Upper lobe of left lung (tissue), 6 donors: Measurements from ENCODE around the gene ZNF593OS. TPM values are rescaled to one million over a fixed set of nuclear protein-coding genes. Genes with fewer than 3 reads are reported as not detected.

ENCODE experiments used
- ATAC-seq, 2 donors: fragments of 200-7000 bp; cut with Tn5 transposase; one replicate each; pipeline ENCODE4 v1.9.1; 2022; ENCODE audit warnings: mild to moderate bottlenecking in 2 of 2, moderate library complexity in 2 of 2; ENCODE audit not compliant: low FRiP score in 2 of 2
- DNase-seq, 2 donors: peaks; one replicate each; pipeline ENCODE4 v3.0.0-alpha.2; 2019 to 2020
- H3K27ac ChIP-seq, 4 donors: fragments of 200-600 bp; sonication (generic); one replicate each; pipeline ENCODE4 v1.5.1; 2016 to 2019
- H3K27me3 ChIP-seq, 4 donors: fragments of 200-600 bp; sonication (generic); one replicate each; pipeline ENCODE4 v1.5.1; 2017 to 2019
- H3K36me3 ChIP-seq, 4 donors: fragments of 200-600 bp; sonication (generic); one replicate each; pipeline ENCODE4 v1.5.1; 2016 to 2019
- H3K4me1 ChIP-seq, 4 donors: fragments of 200-600 bp; sonication (generic); one replicate each; pipeline ENCODE4 v1.5.1; 2018 to 2019
- H3K4me3 ChIP-seq, 4 donors: fragments of 200-600 bp; sonication (generic); one replicate each; pipeline ENCODE4 v1.5.1; 2017 to 2019; ENCODE audit warnings: mild to moderate bottlenecking in 2 of 4, moderate library complexity in 1 of 4
- H3K9me3 ChIP-seq, 4 donors: fragments of 200-600 bp; sonication (generic); one replicate each; pipeline ENCODE4 v1.5.1; 2018 to 2019
- CTCF ChIP-seq, 6 experiments: fragments of 450-650 bp in 4 of 6; fragments of 200-600 bp in 2 of 6; sonication (generic) in 2 of 6; IDR thresholded peaks; one replicate each; pipeline ENCODE4 v1.5.1; 2016 to 2019; ENCODE audit warnings: antibody characterized with exemption in 6 of 6
- EP300 ChIP-seq, 4 donors: sonication (generic); formaldehyde crosslinking; IDR thresholded peaks; one replicate each; pipeline ENCODE4 v1.5.1; 2017; ENCODE audit warnings: antibody characterized with exemption in 4 of 4, control low read depth in 2 of 4
- POLR2A ChIP-seq, 4 donors: fragments of 450-650 bp; IDR thresholded peaks; one replicate each; pipeline ENCODE4 v1.5.1; 2016 to 2017; ENCODE audit warnings: antibody characterized with exemption in 4 of 4, mild to moderate bottlenecking in 2 of 4
- POLR2AphosphoS5 ChIP-seq, 2 donors: sonication (generic); formaldehyde crosslinking; IDR thresholded peaks; one replicate each; pipeline ENCODE4 v1.5.1; 2017; ENCODE audit warnings: antibody characterized with exemption in 2 of 2
- WGBS, 2 donors: methylation state at CpG; one replicate each; pipeline ENCODE4 v1.1.5; 2017 to 2018; 5-methylcytosine and 5-hydroxymethylcytosine counted together
- total RNA-seq, 6 donors: library from RNA; depleted of rRNA in 4 of 6; stranded (reverse); fragments of >200 nt in 4 of 6; gene quantifications; one replicate each; pipeline versions ENCODE4 v1.1.0 to v1.2.1, GENCODE V29; 2016 to 2021
- donor health status: DM: no; HTN: no; CAD: no; lungs with moderate emphysema.
- donor health status: DM: no; HTN: yes; CAD: no; lungs with severe emphysema.

ZNF593OS gene
- not detected for total RNA-seq

GRCh38 chr1:26171084-26172072 lies at the start of gene ZNF593OS:
Gene ZNF593OS (minus strand): TSS chr1:26171832. CDS start chr1:26171661, 171 bp downstream.
- H3K4me1 ChIP-seq, result peaks cover 9 to 17% (median 13%) of the 10 kb centered on the region in 4 donors
- peaks cover 0 to 7% (median 0%) of the 10 kb centered on the region in 4 donors for H3K36me3 ChIP-seq
- no peaks in the 10 kb centered on the region for H3K27me3 ChIP-seq
- no peak for DNase-seq
- H3K27ac ChIP-seq, result peak within 1 kb of the TSS in 1 of 4 donors; percentile 89
- no peak for ATAC-seq
- peak within 1 kb of the TSS in 3 of 4 donors; percentile 73 to 96 (median 73) for H3K4me3 ChIP-seq
- WGBS, 2 donors, result 88 to 93% methylated on average over 31 to 34 of the region's 34 CpGs
- no peak for TF ChIP-seq POLR2AphosphoS5 (IDR thresholded peaks at IDR 0.05)
- TF ChIP-seq POLR2A (IDR thresholded peaks at IDR 0.05), result no peak
- TF ChIP-seq EP300 (IDR thresholded peaks at IDR 0.05), result no peak
- no peaks in the 10 kb centered on the region for H3K9me3 ChIP-seq

- H3K4me1 ChIP-seq, result peaks cover 9 to 13% (median 12%) of the 10 kb centered on the region in 4 donors
- WGBS, 2 donors, result 90 to 100% methylated on average over 2 of the region's 2 CpGs
- H3K4me3 ChIP-seq, result no peak overlapping the region
- no peak overlapping the region for H3K27ac ChIP-seq
- no peaks in the 10 kb centered on the region for H3K36me3 ChIP-seq
- ATAC-seq (no peak), DNase-seq (no peak)
- H3K9me3 ChIP-seq, result no peaks in the 10 kb centered on the region
- H3K27me3 ChIP-seq, result peaks cover 0 to under 1% (median 0%) of the 10 kb centered on the region in 4 donors
- TF ChIP-seq POLR2A (IDR thresholded peaks at IDR 0.05) (no peak), EP300 (IDR thresholded peaks at IDR 0.05) (no peak), POLR2AphosphoS5 (IDR thresholded peaks at IDR 0.05) (no peak), CTCF (IDR thresholded peaks at IDR 0.05) (no peak)
Observed at GRCh38 chr1:26221094-26221493, 49.5 kb upstream of the ZNF593OS start.

- no peak overlapping the region for H3K27ac ChIP-seq
- DNase-seq (peak in 1 of 2 donors; percentile 46), ATAC-seq (no peak)
- 70 to 74% methylated on average over 19 to 24 of the region's 27 CpGs for WGBS, 2 donors
- H3K4me1 ChIP-seq, result peaks cover 3 to 6% (median 6%) of the 10 kb centered on the region in 4 donors
- no peaks in the 10 kb centered on the region for H3K9me3 ChIP-seq
- no peak overlapping the region for H3K4me3 ChIP-seq
- no peaks in the 10 kb centered on the region for H3K27me3 ChIP-seq
- no peaks in the 10 kb centered on the region for H3K36me3 ChIP-seq
- no peak for TF ChIP-seq POLR2AphosphoS5 (IDR thresholded peaks at IDR 0.05)
Observed at GRCh38 chr1:26220199-26220912, 48.7 kb upstream of the ZNF593OS start.

- H3K4me3 ChIP-seq, result no peak overlapping the region
- no peaks in the 10 kb centered on the region for H3K4me1 ChIP-seq
- no peaks in the 10 kb centered on the region for H3K9me3 ChIP-seq
- DNase-seq (peak in 1 of 2 donors; percentile 44), ATAC-seq (no peak)
- H3K27ac ChIP-seq, result no peak overlapping the region
- H3K27me3 ChIP-seq, result no peaks in the 10 kb centered on the region
- 69 to 70% methylated on average over 11 of the region's 11 CpGs for WGBS, 2 donors
- TF ChIP-seq CTCF (IDR thresholded peaks at IDR 0.05) (no peak), POLR2AphosphoS5 (IDR thresholded peaks at IDR 0.05) (no peak), EP300 (IDR thresholded peaks at IDR 0.05) (no peak), POLR2A (IDR thresholded peaks at IDR 0.05) (no peak)
- no peaks in the 10 kb centered on the region for H3K36me3 ChIP-seq
Observed at GRCh38 chr1:26218906-26219494, 47.4 kb upstream of the ZNF593OS start.

GRCh38 chr1:26215246-26215645 lies 43.6 kb upstream of the ZNF593OS start:
- DNase-seq (no peak), ATAC-seq (no peak)
- Histone ChIP-seq H3K27ac (no peak overlapping the region), H3K36me3 (no peaks in the 10 kb centered on the region), H3K4me1 (no peaks in the 10 kb centered on the region), H3K4me3 (no peak overlapping the region), H3K27me3 (no peaks in the 10 kb centered on the region), H3K9me3 (no peaks in the 10 kb centered on the region)
- 32 to 60% methylated on average over 2 to 3 of the region's 3 CpGs for WGBS, 2 donors
- TF ChIP-seq POLR2AphosphoS5 (IDR thresholded peaks at IDR 0.05) (no peak), POLR2A (IDR thresholded peaks at IDR 0.05) (no peak), CTCF (IDR thresholded peaks at IDR 0.05) (no peak), EP300 (IDR thresholded peaks at IDR 0.05) (no peak)
